Measurements from ENCODE around the gene MRPL40.

The MRPL40 gene

DNA sequence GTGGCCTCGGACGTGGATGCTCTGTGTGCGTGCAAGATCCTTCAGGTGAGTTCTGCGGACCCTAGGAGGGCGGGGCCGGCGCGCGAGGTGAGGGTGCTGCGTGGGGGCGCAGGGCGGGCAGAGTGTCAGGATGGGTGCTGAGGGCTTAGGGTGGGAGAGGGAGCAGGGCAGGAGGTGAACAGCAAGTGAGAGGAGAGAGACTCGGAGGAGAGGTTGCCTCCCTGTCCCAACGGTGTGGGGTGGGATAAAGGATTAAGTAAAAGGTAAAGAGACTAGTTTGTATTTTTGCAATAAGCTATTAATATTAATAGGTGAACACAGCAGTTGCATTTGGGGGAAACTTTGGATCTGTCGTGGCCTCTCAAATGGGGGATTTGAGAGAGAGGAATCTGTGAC lies 47.8 kb downstream of the MRPL40 start (continued):
- TF ChIP-seq KLF1 (tag by site-specific recombination; IDR thresholded peaks at IDR 0.05): 0 out of 2 replicates have a peak, but pooled peaks have one; percentile 22
- TF ChIP-seq, protein P1, sequence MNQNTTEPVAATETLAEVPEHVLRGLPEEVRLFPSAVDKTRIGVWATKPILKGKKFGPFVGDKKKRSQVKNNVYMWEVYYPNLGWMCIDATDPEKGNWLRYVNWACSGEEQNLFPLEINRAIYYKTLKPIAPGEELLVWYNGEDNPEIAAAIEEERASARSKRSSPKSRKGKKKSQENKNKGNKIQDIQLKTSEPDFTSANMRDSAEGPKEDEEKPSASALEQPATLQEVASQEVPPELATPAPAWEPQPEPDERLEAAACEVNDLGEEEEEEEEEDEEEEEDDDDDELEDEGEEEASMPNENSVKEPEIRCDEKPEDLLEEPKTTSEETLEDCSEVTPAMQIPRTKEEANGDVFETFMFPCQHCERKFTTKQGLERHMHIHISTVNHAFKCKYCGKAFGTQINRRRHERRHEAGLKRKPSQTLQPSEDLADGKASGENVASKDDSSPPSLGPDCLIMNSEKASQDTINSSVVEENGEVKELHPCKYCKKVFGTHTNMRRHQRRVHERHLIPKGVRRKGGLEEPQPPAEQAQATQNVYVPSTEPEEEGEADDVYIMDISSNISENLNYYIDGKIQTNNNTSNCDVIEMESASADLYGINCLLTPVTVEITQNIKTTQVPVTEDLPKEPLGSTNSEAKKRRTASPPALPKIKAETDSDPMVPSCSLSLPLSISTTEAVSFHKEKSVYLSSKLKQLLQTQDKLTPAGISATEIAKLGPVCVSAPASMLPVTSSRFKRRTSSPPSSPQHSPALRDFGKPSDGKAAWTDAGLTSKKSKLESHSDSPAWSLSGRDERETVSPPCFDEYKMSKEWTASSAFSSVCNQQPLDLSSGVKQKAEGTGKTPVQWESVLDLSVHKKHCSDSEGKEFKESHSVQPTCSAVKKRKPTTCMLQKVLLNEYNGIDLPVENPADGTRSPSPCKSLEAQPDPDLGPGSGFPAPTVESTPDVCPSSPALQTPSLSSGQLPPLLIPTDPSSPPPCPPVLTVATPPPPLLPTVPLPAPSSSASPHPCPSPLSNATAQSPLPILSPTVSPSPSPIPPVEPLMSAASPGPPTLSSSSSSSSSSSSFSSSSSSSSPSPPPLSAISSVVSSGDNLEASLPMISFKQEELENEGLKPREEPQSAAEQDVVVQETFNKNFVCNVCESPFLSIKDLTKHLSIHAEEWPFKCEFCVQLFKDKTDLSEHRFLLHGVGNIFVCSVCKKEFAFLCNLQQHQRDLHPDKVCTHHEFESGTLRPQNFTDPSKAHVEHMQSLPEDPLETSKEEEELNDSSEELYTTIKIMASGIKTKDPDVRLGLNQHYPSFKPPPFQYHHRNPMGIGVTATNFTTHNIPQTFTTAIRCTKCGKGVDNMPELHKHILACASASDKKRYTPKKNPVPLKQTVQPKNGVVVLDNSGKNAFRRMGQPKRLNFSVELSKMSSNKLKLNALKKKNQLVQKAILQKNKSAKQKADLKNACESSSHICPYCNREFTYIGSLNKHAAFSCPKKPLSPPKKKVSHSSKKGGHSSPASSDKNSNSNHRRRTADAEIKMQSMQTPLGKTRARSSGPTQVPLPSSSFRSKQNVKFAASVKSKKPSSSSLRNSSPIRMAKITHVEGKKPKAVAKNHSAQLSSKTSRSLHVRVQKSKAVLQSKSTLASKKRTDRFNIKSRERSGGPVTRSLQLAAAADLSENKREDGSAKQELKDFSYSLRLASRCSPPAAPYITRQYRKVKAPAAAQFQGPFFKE (tag by site-specific recombination; IDR thresholded peaks at IDR 0.05; ENCODE audit: borderline replicate concordance): peak; percentile 98
- no peak for TF ChIP-seq GFI1B (tag by site-specific recombination; IDR thresholded peaks at IDR 0.05)
- no peak for TF ChIP-seq ZNF214 (tag by site-specific recombination; IDR thresholded peaks at IDR 0.05; ENCODE audit: borderline replicate concordance)
- TF ChIP-seq ZNF529 (tag by site-specific recombination; IDR thresholded peaks at IDR 0.05; ENCODE audit: insufficient replicate concordance): no peak
- TF ChIP-seq ZNF140 (tag by site-specific recombination; IDR thresholded peaks at IDR 0.05): no peak
- TF ChIP-seq BCL11A (tag by site-specific recombination; IDR thresholded peaks at IDR 0.05; ENCODE audit: low read depth): no peak
- TF ChIP-seq ZBTB1 (tag by site-specific recombination; IDR thresholded peaks at IDR 0.05): no peak
- TF ChIP-seq ZNF548 (tag by site-specific recombination; IDR thresholded peaks at IDR 0.05): no peak; the same call in 1 of the 2 replicates
- peak; percentile 76; the same call in 1 of the 2 replicates for TF ChIP-seq ZFP37 (tag by site-specific recombination; IDR thresholded peaks at IDR 0.05)
- no peak for TF ChIP-seq ZNF549 (tag by site-specific recombination; IDR thresholded peaks at IDR 0.05)
- no peak for TF ChIP-seq ZNF837 (tag by site-specific recombination; IDR thresholded peaks at IDR 0.05)
- TF ChIP-seq EGR2 (tag by site-specific recombination; IDR thresholded peaks at IDR 0.05; ENCODE audit: low read depth): no peak
- TF ChIP-seq KLF7 (tag by site-specific recombination; IDR thresholded peaks at IDR 0.05; ENCODE audit: borderline replicate concordance): no peak
- peak; percentile 64 for TF ChIP-seq GLIS2 (tag by site-specific recombination; IDR thresholded peaks at IDR 0.05)

DNA sequence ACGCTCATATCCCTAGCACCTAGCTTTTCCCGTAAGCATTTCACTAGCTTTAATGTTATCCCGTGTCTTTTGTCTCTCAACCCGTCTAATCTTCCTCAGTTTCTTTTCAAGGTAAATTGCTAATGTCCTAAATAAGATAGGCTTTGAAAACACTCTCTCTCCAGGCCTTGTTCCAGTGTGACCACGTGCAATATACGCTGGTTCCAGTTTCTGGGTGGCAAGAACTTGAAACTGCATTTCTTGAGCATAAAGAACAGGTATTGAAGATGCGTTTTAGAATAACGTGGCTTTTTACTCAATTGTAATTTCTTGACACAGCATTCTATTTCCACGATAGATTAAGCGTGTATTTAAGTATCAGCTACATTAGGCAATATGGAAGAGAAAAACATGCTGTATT lies 48.4 kb downstream of the MRPL40 start:
- Histone ChIP-seq H3K36me3 (ENCODE audit: control insufficient read depth in 2 of 2, insufficient read depth in 1 of 2, low read length in 2 of 2) (peaks cover 18 to 49% of the 10 kb centered on the region in 2 experiments), H3K9me3 (ENCODE audit: control insufficient read depth, insufficient read depth, low read depth, low read length) (no peaks in the 10 kb centered on the region), H3K4me3 (ENCODE audit: low read depth, low read length) (peak overlapping the region; percentile 92), H3K4me1 (ENCODE audit: control insufficient read depth, insufficient read depth, low read length) (no peaks in the 10 kb centered on the region), H3K27ac (ENCODE audit: extremely low read depth, low read depth, low read length) (no peak overlapping the region)
- POLR2A ChIA-PET: interaction anchor here (1.6 to 3.4 kb wide), 4 partner anchors 33 to 363 kb away, joined by 4 to 20 read pairs (median 8); partner anchors contain the start of genes C22orf39, CLTCL1 and SLC25A1
- CTCF ChIA-PET: interaction anchor here (0.6 to 4.6 kb wide), 3 partner anchors 30 to 163 kb away, joined by 3 to 31 read pairs (median 3); no protein-coding TSS in a partner anchor
- TF ChIP-seq, protein P2, sequence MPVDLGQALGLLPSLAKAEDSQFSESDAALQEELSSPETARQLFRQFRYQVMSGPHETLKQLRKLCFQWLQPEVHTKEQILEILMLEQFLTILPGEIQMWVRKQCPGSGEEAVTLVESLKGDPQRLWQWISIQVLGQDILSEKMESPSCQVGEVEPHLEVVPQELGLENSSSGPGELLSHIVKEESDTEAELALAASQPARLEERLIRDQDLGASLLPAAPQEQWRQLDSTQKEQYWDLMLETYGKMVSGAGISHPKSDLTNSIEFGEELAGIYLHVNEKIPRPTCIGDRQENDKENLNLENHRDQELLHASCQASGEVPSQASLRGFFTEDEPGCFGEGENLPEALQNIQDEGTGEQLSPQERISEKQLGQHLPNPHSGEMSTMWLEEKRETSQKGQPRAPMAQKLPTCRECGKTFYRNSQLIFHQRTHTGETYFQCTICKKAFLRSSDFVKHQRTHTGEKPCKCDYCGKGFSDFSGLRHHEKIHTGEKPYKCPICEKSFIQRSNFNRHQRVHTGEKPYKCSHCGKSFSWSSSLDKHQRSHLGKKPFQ (tag by site-specific recombination; IDR thresholded peaks at IDR 0.05): no peak
- TF ChIP-seq ZNF677 (tag by site-specific recombination; IDR thresholded peaks at IDR 0.05) (no peak), ZBTB21 (tag by site-specific recombination; IDR thresholded peaks at IDR 0.05) (no peak), ZNF311 (tag by site-specific recombination; IDR thresholded peaks at IDR 0.05; ENCODE audit: borderline replicate concordance) (no peak), ZSCAN30 (tag by site-specific recombination; IDR thresholded peaks at IDR 0.05) (no peak), ZNF76 (tag by site-specific recombination; IDR thresholded peaks at IDR 0.05; ENCODE audit: borderline replicate concordance, low read depth) (no peak), ZEB2 (tag by site-specific recombination; IDR thresholded peaks at IDR 0.05) (no peak), ZNF214 (tag by site-specific recombination; IDR thresholded peaks at IDR 0.05; ENCODE audit: borderline replicate concordance) (no peak), ZNF24 (tag by site-specific recombination; IDR thresholded peaks at IDR 0.05) (no peak), ZNF664 (tag by site-specific recombination; IDR thresholded peaks at IDR 0.05) (no peak), ZNF121 (tag by site-specific recombination; IDR thresholded peaks at IDR 0.05) (no peak), KLF16 (tag by site-specific recombination; IDR thresholded peaks at IDR 0.05) (no peak), ZNF274 (IDR thresholded peaks at IDR 0.05; ENCODE audit: low read length) (no peak), ZNF274 (tag by site-specific recombination; IDR thresholded peaks at IDR 0.05; ENCODE audit: borderline replicate concordance) (no peak), ZNF341 (tag by site-specific recombination; IDR thresholded peaks at IDR 0.05; ENCODE audit: low read depth) (no peak), ZNF585B (tag by site-specific recombination; IDR thresholded peaks at IDR 0.05) (no peak), ZNF202 (tag by site-specific recombination; IDR thresholded peaks at IDR 0.05; ENCODE audit: borderline replicate concordance) (no peak), ZNF501 (tag by site-specific recombination; IDR thresholded peaks at IDR 0.05) (no peak)
- TF ChIP-seq, protein P3, sequence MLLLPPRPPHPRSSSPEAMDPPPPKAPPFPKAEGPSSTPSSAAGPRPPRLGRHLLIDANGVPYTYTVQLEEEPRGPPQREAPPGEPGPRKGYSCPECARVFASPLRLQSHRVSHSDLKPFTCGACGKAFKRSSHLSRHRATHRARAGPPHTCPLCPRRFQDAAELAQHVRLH (tag by site-specific recombination; IDR thresholded peaks at IDR 0.05): no peak
